ENCODE data around the gene ASAP2. TPM values are rescaled to one million over a fixed set of nuclear protein-coding genes. Genes with fewer than 3 reads are reported as not detected.

ASAP2 gene
- polyA plus RNA-seq, 1 donor from 2014 or later, result 41.0 TPM

DNA sequence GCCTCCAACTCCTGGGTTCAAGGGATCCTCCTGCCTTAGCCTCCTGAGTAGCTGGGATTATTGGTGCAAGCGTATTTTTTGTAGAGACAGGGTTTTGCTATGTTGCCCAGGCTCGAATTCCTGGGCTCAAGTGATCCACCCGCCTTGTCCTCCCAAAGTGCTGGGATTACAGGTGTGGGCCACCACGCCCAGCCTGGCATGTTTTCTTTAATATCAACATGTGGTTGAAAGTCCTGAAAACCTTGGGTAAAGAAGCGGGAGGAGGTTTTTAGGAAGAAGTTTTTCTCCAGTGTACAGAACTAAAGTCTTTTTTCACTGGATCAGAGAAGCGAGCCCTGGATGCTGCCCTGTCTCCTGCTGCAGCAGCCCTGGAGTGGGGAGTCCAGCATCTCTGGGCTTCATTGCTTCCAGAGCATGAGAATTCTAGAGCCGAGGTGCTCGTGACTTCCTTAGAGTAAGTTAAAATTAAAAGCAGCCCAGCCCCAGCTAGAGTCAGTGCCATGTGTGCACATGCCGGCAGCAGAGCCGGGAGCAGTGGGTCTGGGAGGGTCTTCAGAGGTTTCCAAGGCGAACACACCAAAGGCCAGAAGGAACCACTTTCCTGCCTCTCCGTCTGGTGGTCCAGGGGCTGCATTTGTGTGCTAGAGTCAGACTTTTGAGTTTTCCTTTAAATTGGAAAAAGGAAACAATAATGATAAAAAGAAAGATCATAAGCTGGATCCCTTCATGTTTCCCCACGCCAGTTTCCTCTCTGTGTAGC is 185.5 kb downstream of the ASAP2 start:
- no peak overlapping the region for H3K4me2 ChIP-seq (ENCODE audit: low read length)
- H3K4me3 ChIP-seq (ENCODE audit: low read length), result no peak overlapping the region
- no peak overlapping the region for H3K27ac ChIP-seq (ENCODE audit: low read length)
- H4K20me1 ChIP-seq (ENCODE audit: insufficient read depth), result no peaks in the 10 kb centered on the region
- H3K27me3 ChIP-seq (ENCODE audit: insufficient read depth, low read depth, low read length), result no peaks in the 10 kb centered on the region
- no peaks in the 10 kb centered on the region for H3F3A ChIP-seq (ENCODE audit: insufficient read depth, low read length, poor library complexity, severe bottlenecking)
- no peaks in the 10 kb centered on the region for H3K36me3 ChIP-seq (ENCODE audit: insufficient read depth, low read length)
- TF ChIP-seq MXI1 (conservative IDR thresholded peaks at IDR 0.05; ENCODE audit: poor library complexity, severe bottlenecking) (no peak), SMC3 (conservative IDR thresholded peaks at IDR 0.05; ENCODE audit: poor library complexity) (no peak), RAD21 (conservative IDR thresholded peaks at IDR 0.05) (no peak), TAF1 (IDR thresholded peaks at IDR 0.05; ENCODE audit: low read depth) (no peak), EZH2 (IDR thresholded peaks at IDR 0.05; ENCODE audit: borderline replicate concordance, insufficient read depth, low read length, poor library complexity, severe bottlenecking) (no peak), POLR2AphosphoS5 (IDR thresholded peaks at IDR 0.05) (no peak), EP300 (conservative IDR thresholded peaks at IDR 0.05; ENCODE audit: poor library complexity, severe bottlenecking) (no peak)
- TF ChIP-seq, protein P1, sequence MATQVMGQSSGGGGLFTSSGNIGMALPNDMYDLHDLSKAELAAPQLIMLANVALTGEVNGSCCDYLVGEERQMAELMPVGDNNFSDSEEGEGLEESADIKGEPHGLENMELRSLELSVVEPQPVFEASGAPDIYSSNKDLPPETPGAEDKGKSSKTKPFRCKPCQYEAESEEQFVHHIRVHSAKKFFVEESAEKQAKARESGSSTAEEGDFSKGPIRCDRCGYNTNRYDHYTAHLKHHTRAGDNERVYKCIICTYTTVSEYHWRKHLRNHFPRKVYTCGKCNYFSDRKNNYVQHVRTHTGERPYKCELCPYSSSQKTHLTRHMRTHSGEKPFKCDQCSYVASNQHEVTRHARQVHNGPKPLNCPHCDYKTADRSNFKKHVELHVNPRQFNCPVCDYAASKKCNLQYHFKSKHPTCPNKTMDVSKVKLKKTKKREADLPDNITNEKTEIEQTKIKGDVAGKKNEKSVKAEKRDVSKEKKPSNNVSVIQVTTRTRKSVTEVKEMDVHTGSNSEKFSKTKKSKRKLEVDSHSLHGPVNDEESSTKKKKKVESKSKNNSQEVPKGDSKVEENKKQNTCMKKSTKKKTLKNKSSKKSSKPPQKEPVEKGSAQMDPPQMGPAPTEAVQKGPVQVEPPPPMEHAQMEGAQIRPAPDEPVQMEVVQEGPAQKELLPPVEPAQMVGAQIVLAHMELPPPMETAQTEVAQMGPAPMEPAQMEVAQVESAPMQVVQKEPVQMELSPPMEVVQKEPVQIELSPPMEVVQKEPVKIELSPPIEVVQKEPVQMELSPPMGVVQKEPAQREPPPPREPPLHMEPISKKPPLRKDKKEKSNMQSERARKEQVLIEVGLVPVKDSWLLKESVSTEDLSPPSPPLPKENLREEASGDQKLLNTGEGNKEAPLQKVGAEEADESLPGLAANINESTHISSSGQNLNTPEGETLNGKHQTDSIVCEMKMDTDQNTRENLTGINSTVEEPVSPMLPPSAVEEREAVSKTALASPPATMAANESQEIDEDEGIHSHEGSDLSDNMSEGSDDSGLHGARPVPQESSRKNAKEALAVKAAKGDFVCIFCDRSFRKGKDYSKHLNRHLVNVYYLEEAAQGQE (IDR thresholded peaks at IDR 0.05; ENCODE audit: borderline replicate concordance), result no peak
- TF ChIP-seq, protein P2, sequence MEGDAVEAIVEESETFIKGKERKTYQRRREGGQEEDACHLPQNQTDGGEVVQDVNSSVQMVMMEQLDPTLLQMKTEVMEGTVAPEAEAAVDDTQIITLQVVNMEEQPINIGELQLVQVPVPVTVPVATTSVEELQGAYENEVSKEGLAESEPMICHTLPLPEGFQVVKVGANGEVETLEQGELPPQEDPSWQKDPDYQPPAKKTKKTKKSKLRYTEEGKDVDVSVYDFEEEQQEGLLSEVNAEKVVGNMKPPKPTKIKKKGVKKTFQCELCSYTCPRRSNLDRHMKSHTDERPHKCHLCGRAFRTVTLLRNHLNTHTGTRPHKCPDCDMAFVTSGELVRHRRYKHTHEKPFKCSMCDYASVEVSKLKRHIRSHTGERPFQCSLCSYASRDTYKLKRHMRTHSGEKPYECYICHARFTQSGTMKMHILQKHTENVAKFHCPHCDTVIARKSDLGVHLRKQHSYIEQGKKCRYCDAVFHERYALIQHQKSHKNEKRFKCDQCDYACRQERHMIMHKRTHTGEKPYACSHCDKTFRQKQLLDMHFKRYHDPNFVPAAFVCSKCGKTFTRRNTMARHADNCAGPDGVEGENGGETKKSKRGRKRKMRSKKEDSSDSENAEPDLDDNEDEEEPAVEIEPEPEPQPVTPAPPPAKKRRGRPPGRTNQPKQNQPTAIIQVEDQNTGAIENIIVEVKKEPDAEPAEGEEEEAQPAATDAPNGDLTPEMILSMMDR (IDR thresholded peaks at IDR 0.05; ENCODE audit: poor library complexity, severe bottlenecking), result no peak
- no peaks in the 10 kb centered on the region for H3K9me2 ChIP-seq (ENCODE audit: insufficient read depth, low read length)
- no peak overlapping the region for H3K9ac ChIP-seq (ENCODE audit: low read length)
- no peaks in the 10 kb centered on the region for H3K79me2 ChIP-seq (replicated peaks; ENCODE audit: insufficient read depth, low read length)
- H2AFZ ChIP-seq (ENCODE audit: low read depth, low read length), result no peak overlapping the region
- H3K9me3 ChIP-seq (ENCODE audit: low read length), result no peaks in the 10 kb centered on the region

DNA sequence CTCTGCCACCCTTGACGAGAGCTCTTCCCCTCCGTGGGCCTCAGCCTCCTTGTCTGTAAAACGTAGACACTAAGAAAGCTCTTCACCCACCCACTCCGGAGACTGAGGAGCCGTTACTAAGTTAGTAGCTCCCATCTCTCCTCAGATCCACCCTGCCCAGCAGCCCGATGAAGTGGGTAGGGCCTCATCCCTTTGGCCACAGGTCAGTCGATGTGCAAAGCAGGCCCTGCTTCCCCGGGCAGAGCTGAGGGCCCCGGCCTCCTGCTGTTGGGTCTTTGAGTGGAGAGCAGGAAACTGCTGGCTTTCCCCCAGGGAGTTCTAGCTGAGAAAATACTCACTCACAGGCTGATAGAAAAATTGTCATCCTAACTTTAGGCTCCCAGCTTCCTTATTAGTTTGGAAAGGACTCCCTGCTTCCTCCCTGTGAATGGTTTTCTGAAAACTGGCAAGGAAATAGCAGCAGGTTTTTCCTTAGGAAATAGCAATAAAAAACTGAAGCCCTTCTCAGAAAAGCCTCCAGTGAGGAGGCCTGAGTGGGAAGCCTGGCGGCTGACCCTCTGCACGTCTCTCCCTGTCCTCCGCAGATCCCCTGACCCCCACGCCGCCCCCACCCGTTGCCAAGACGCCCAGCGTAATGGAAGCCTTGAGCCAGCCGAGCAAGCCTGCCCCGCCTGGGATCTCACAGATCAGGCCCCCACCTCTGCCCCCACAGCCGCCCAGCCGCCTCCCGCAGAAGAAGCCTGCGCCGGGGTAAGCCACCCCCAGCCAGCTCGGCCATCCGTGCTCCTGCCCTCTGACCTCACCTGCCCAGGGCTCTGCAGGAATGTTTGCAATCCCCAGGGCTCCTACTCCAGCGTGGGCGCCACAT is 186.5 kb downstream of the ASAP2 start:
- Histone ChIP-seq H2AFZ (ENCODE audit: low read depth, low read length) (no peak overlapping the region), H3K27me3 (ENCODE audit: insufficient read depth, low read depth, low read length) (no peaks in the 10 kb centered on the region), H3K27ac (ENCODE audit: low read length) (no peak overlapping the region), H3K4me2 (ENCODE audit: low read length) (no peak overlapping the region), H3K4me3 (ENCODE audit: low read length) (no peak overlapping the region), H3K9me3 (ENCODE audit: low read length) (no peaks in the 10 kb centered on the region), H3K79me2 (replicated peaks; ENCODE audit: insufficient read depth, low read length) (no peaks in the 10 kb centered on the region), H3F3A (ENCODE audit: insufficient read depth, low read length, poor library complexity, severe bottlenecking) (no peaks in the 10 kb centered on the region), H3K36me3 (ENCODE audit: insufficient read depth, low read length) (no peaks in the 10 kb centered on the region), H3K9me2 (ENCODE audit: insufficient read depth, low read length) (no peaks in the 10 kb centered on the region), H4K20me1 (ENCODE audit: insufficient read depth) (no peaks in the 10 kb centered on the region), H3K9ac (ENCODE audit: low read length) (no peak overlapping the region)
- TF ChIP-seq, protein P1 (IDR thresholded peaks at IDR 0.05; ENCODE audit: borderline replicate concordance), result no peak
- TF ChIP-seq TAF1 (IDR thresholded peaks at IDR 0.05; ENCODE audit: low read depth) (no peak), MXI1 (conservative IDR thresholded peaks at IDR 0.05; ENCODE audit: poor library complexity, severe bottlenecking) (no peak), SMC3 (conservative IDR thresholded peaks at IDR 0.05; ENCODE audit: poor library complexity) (no peak), RAD21 (conservative IDR thresholded peaks at IDR 0.05) (no peak), POLR2AphosphoS5 (IDR thresholded peaks at IDR 0.05) (no peak), EZH2 (IDR thresholded peaks at IDR 0.05; ENCODE audit: borderline replicate concordance, insufficient read depth, low read length, poor library complexity, severe bottlenecking) (no peak), EP300 (conservative IDR thresholded peaks at IDR 0.05; ENCODE audit: poor library complexity, severe bottlenecking) (no peak)
- TF ChIP-seq, protein P2 (IDR thresholded peaks at IDR 0.05; ENCODE audit: poor library complexity, severe bottlenecking), result no peak
